Measurements from ENCODE around the gene C6orf52. TPM values are rescaled to one million over a fixed set of nuclear protein-coding genes. Genes with fewer than 3 reads are reported as not detected.
A peak's percentile ranks its signal among the peaks of the same experiment; 100 is the strongest.
"Not testable (repeated sequence)": the region's sequence is repeated elsewhere in the genome, so short reads cannot be mapped to it uniquely, and the experiment has no call there.

C6orf52 gene
- polyA plus RNA-seq (2013) = 3.5 and 4.0 TPM in 2 replicates

DNA sequence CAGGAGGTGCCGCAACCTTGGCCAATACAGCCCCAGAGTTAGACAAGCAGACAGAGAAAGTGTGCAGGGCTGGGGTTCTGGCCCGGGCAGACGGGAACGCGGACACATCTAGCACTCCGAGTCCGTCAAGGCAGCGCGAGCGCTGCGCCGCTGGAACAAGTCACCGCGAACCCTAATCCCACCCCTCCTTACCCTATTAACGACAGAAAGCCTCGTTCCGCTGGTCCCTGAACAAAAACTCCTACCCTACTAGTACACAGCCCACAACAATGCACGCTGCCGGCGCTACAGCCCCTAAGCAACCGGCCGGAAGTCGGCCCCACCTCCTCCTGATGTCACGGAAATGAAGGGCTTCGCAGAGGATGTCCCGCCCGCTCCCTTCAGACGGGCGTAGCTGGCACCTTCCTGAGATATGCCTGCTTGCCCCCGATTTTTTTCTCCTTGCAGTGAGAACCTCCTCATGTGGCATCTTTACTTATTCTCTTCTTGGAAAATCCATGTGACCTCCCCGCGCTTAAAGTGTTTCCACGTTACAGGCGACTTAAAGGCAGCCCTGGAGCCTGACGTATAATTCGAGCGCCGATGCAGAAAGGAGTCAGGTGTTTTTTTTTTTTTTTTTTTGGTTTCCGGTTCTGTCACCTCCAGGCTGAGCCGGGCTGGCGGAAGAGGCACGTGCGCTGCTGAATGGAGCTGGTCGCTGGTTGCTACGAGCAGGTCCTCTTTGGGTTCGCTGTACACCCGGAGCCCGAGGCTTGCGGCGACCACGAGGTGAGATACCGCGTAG lies at the start of gene C6orf52, which contains the start of gene PAK1IP1:
Gene C6orf52 (minus strand): TSS at position 315 of the 784 bp plus-strand sequence. CDS start 7,066 bp downstream, outside the sequence.
Gene PAK1IP1 (plus strand): TSS at position 671 of the 784 bp plus-strand sequence. CDS start 14 bp downstream, at position 685.
- H3K9me3 ChIP-seq (ENCODE audit: insufficient read depth, low read depth, low read length) = no peaks in the 10 kb centered on the region
- DNase-seq = peak; percentile 90 to 94
- peak within 1 kb of the TSS; percentile 64 for H4K12ac ChIP-seq (ENCODE audit: low read depth, low read length)
- H4K91ac ChIP-seq (ENCODE audit: low read depth, low read length) = peak within 1 kb of the TSS; percentile 76
- peak within 1 kb of the TSS; percentile 98 for H3K9ac ChIP-seq (ENCODE audit: low read length)
- peak within 1 kb of the TSS; percentile 75 for H2BK120ac ChIP-seq (ENCODE audit: insufficient read depth, low read length, poor library complexity)
- peak within 1 kb of the TSS; percentile 94 for H2AFZ ChIP-seq (ENCODE audit: insufficient read depth, low read length, poor library complexity)
- H3K4me3 ChIP-seq (ENCODE audit: low read depth, low read length) = peak within 1 kb of the TSS; percentile 94
- peak within 1 kb of the TSS; percentile 90 for H3K14ac ChIP-seq (ENCODE audit: low read length)
- H2AK5ac ChIP-seq (ENCODE audit: low read length) = peak within 1 kb of the TSS; percentile 6
- H3K27ac ChIP-seq (ENCODE audit: low read depth, low read length) = peak within 1 kb of the TSS; percentile 69
- peak within 1 kb of the TSS; percentile 88 for H2BK5ac ChIP-seq (ENCODE audit: low read depth, low read length, poor library complexity)
- no peak within 1 kb of the TSS for H3K23ac ChIP-seq (ENCODE audit: low read length)
- H3K4ac ChIP-seq (ENCODE audit: low read depth, low read length) = peak within 1 kb of the TSS; percentile 64
- peak within 1 kb of the TSS; percentile 96 for H4K8ac ChIP-seq (ENCODE audit: low read depth, low read length)
- peaks cover 15% of the 10 kb centered on the region for H3K79me1 ChIP-seq (ENCODE audit: low read length)
- peaks cover 5 to 11% of the 10 kb centered on the region in 2 experiments for H3K36me3 ChIP-seq (ENCODE audit: control insufficient read depth in 1 of 2, insufficient read depth in 2 of 2, low read length in 2 of 2)
- peak within 1 kb of the TSS; percentile 79 for H3K18ac ChIP-seq (ENCODE audit: low read length)
- H3K79me2 ChIP-seq (ENCODE audit: control insufficient read depth, insufficient read depth, low read length, poor library complexity) = peaks cover 7% of the 10 kb centered on the region
- H3K4me1 ChIP-seq (ENCODE audit: control insufficient read depth in 1 of 2, insufficient read depth in 2 of 2, low read length in 2 of 2) = peaks cover 5 to 6% of the 10 kb centered on the region in 2 experiments
- no peak within 1 kb of the TSS for H2BK12ac ChIP-seq (ENCODE audit: low read length)
- no peaks in the 10 kb centered on the region for H3K27me3 ChIP-seq (ENCODE audit: insufficient read depth, low read length)
- no CpG with 5 or more reads among the region's 53 CpGs for WGBS (ENCODE audit: extremely low coverage, insufficient coverage, insufficient read length)
- H3K4me2 ChIP-seq (ENCODE audit: low read length) = peak within 1 kb of the TSS; percentile 67

DNA sequence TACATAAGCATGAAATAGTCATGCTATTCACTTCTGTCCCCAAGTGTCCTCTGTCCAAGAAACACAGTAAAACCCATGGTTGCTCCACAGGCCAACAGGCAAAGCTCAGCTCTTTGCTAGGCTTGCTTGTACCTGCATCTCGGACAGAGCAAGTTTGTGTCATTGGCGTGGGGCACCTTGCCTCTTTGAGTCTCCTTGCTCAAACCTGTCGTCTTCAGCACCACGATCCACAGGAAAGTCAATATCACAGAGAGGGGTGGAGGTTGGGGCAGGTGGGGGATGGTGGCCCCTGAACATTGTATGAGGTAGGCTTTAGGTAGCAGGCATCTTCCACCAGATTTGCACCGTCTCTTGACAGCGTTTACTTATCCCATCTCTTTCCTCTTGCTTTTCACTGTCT lies 49.1 kb upstream of the C6orf52 start:
- peaks cover 7% of the 10 kb centered on the region for H3K79me1 ChIP-seq (ENCODE audit: low read length)
- WGBS (ENCODE audit: extremely low coverage, insufficient coverage, insufficient read length) = no CpG with 5 or more reads among the region's 6 CpGs
- no peak overlapping the region for H3K14ac ChIP-seq (ENCODE audit: low read length)
- peaks cover 3 to 5% of the 10 kb centered on the region in 2 experiments for H3K4me1 ChIP-seq (ENCODE audit: control insufficient read depth in 1 of 2, insufficient read depth in 2 of 2, low read length in 2 of 2)
- no peaks in the 10 kb centered on the region for H3K9me3 ChIP-seq (ENCODE audit: insufficient read depth, low read depth, low read length)
- no peak overlapping the region for H4K8ac ChIP-seq (ENCODE audit: low read depth, low read length)
- H3K27ac ChIP-seq (ENCODE audit: low read depth, low read length) = no peak overlapping the region
- no peak overlapping the region for H4K12ac ChIP-seq (ENCODE audit: low read depth, low read length)
- H2BK12ac ChIP-seq (ENCODE audit: low read length) = no peak overlapping the region
- no peak overlapping the region for H2BK5ac ChIP-seq (ENCODE audit: low read depth, low read length, poor library complexity)
- peaks cover 3 to 8% of the 10 kb centered on the region in 2 experiments for H3K36me3 ChIP-seq (ENCODE audit: control insufficient read depth in 1 of 2, insufficient read depth in 2 of 2, low read length in 2 of 2)
- no peak for DNase-seq
- no peak overlapping the region for H2BK120ac ChIP-seq (ENCODE audit: insufficient read depth, low read length, poor library complexity)
- no peak overlapping the region for H2AK5ac ChIP-seq (ENCODE audit: low read length)
- no peak overlapping the region for H3K9ac ChIP-seq (ENCODE audit: low read length)
- H4K91ac ChIP-seq (ENCODE audit: low read depth, low read length) = no peak overlapping the region
- H3K27me3 ChIP-seq (ENCODE audit: insufficient read depth, low read length) = no peaks in the 10 kb centered on the region
- no peak overlapping the region for H3K4me2 ChIP-seq (ENCODE audit: low read length)
- no peak overlapping the region for H2AFZ ChIP-seq (ENCODE audit: insufficient read depth, low read length, poor library complexity)
- H3K4me3 ChIP-seq (ENCODE audit: low read depth, low read length) = no peak overlapping the region
- H3K4ac ChIP-seq (ENCODE audit: low read depth, low read length) = no peak overlapping the region
- H3K23ac ChIP-seq (ENCODE audit: low read length) = no peak overlapping the region
- H3K79me2 ChIP-seq (ENCODE audit: control insufficient read depth, insufficient read depth, low read length, poor library complexity) = peaks cover 6% of the 10 kb centered on the region
- H3K18ac ChIP-seq (ENCODE audit: low read length) = no peak overlapping the region

DNA sequence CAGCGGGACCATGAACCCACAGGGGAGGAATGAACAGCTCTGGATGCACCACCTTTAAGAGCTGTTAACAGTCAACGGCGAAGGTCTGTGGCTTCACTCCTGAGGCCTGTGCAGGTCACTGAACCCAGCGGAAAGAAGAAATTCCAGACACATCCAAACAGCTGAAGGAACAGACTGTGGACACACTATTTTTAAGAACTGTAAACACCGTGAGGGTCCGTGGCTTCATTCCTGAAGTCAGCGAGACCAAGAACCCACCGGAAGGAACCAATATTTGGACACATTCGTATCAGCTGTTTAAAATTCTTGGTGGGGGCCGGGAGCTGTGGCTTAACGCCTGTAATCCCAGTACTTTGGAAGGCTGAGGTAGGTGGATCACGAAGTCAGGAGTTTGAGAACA lies 47.8 kb upstream of the C6orf52 start:
- Histone ChIP-seq H3K9me3 (ENCODE audit: insufficient read depth, low read depth, low read length) (no peaks in the 10 kb centered on the region), H3K4me3 (ENCODE audit: low read depth, low read length) (no peak overlapping the region), H3K79me1 (ENCODE audit: low read length) (peaks cover 2% of the 10 kb centered on the region), H3K27ac (ENCODE audit: low read depth, low read length) (no peak overlapping the region), H3K4ac (ENCODE audit: low read depth, low read length) (no peak overlapping the region), H2BK120ac (ENCODE audit: insufficient read depth, low read length, poor library complexity) (no peak overlapping the region), H3K4me2 (ENCODE audit: low read length) (no peak overlapping the region), H2AFZ (ENCODE audit: insufficient read depth, low read length, poor library complexity) (no peak overlapping the region), H2BK12ac (ENCODE audit: low read length) (no peak overlapping the region), H3K14ac (ENCODE audit: low read length) (no peak overlapping the region), H4K91ac (ENCODE audit: low read depth, low read length) (no peak overlapping the region), H3K18ac (ENCODE audit: low read length) (no peak overlapping the region), H2AK5ac (ENCODE audit: low read length) (no peak overlapping the region), H3K23ac (ENCODE audit: low read length) (no peak overlapping the region), H3K27me3 (ENCODE audit: insufficient read depth, low read length) (no peaks in the 10 kb centered on the region), H3K79me2 (ENCODE audit: control insufficient read depth, insufficient read depth, low read length, poor library complexity) (no peaks in the 10 kb centered on the region), H4K8ac (ENCODE audit: low read depth, low read length) (no peak overlapping the region), H3K36me3 (ENCODE audit: control insufficient read depth in 1 of 2, insufficient read depth in 2 of 2, low read length in 2 of 2) (peaks cover 3 to 8% of the 10 kb centered on the region in 2 experiments), H2BK5ac (ENCODE audit: low read depth, low read length, poor library complexity) (no peak overlapping the region), H3K4me1 (ENCODE audit: control insufficient read depth in 1 of 2, insufficient read depth in 2 of 2, low read length in 2 of 2) (peaks cover 0 to 4% of the 10 kb centered on the region in 2 experiments), H3K9ac (ENCODE audit: low read length) (no peak overlapping the region), H4K12ac (ENCODE audit: low read depth, low read length) (no peak overlapping the region)
- no peak for DNase-seq
- WGBS (ENCODE audit: extremely low coverage, insufficient coverage, insufficient read length) = no CpG with 5 or more reads among the region's 12 CpGs

DNA sequence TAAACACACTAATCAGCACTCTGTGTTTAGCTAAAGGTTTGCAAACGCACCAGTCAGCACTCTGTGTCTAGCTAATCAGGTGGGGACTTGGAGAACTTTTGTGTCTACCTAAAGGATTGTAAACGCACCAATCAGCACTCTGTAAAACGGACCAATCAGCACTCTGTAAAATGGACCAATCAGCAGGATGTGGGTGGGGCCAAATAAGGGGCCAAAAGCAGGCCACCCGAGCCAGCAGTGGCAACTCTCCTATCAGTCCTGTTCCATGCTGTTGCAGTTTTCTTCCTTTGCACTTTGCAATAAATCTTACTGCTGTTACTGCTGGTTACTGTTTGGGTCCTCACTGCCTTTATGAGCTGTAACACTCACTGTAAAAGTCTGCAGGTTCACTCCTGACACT lies 47.2 kb upstream of the C6orf52 start:
- not testable (repeated sequence) for H3K14ac ChIP-seq (ENCODE audit: low read length); H3K36me3 ChIP-seq (ENCODE audit: control insufficient read depth in 1 of 2, insufficient read depth in 2 of 2, low read length in 2 of 2); H2AK5ac ChIP-seq (ENCODE audit: low read length); H3K4me1 ChIP-seq (ENCODE audit: control insufficient read depth in 1 of 2, insufficient read depth in 2 of 2, low read length in 2 of 2); H4K12ac ChIP-seq (ENCODE audit: low read depth, low read length); H3K27ac ChIP-seq (ENCODE audit: low read depth, low read length); H4K8ac ChIP-seq (ENCODE audit: low read depth, low read length); H3K23ac ChIP-seq (ENCODE audit: low read length); H2BK120ac ChIP-seq (ENCODE audit: insufficient read depth, low read length, poor library complexity); H4K91ac ChIP-seq (ENCODE audit: low read depth, low read length); H3K9me3 ChIP-seq (ENCODE audit: insufficient read depth, low read depth, low read length); H2BK12ac ChIP-seq (ENCODE audit: low read length); DNase-seq; H3K18ac ChIP-seq (ENCODE audit: low read length); H3K79me1 ChIP-seq (ENCODE audit: low read length); H3K4me2 ChIP-seq (ENCODE audit: low read length); H3K9ac ChIP-seq (ENCODE audit: low read length); H2AFZ ChIP-seq (ENCODE audit: insufficient read depth, low read length, poor library complexity); H3K4me3 ChIP-seq (ENCODE audit: low read depth, low read length); H2BK5ac ChIP-seq (ENCODE audit: low read depth, low read length, poor library complexity); H3K79me2 ChIP-seq (ENCODE audit: control insufficient read depth, insufficient read depth, low read length, poor library complexity); H3K27me3 ChIP-seq (ENCODE audit: insufficient read depth, low read length); H3K4ac ChIP-seq (ENCODE audit: low read depth, low read length)
- WGBS (ENCODE audit: extremely low coverage, insufficient coverage, insufficient read length) = no CpG with 5 or more reads among the region's 4 CpGs

Data from trophoblast cell (in vitro differentiated cells and primary cell).